HEK293 (cell line): ENCODE results near the gene CCDC38.

Experiments
- CTCF ChIA-PET: fragments of 350-600 bp; formaldehyde crosslinking; extraction: SDS; loops from one replicate; lab custom pipeline; 2021; ENCODE audit warnings: antibody characterized with exemption; lab: Yijun Ruan, JAX
- POLR2A ChIA-PET: fragments of 300-600 bp; formaldehyde crosslinking; extraction: SDS; loops from one replicate; lab custom pipeline; 2020; ENCODE audit warnings: antibody characterized with exemption, inconsistent platforms; lab: Yijun Ruan, JAX
- H3K27ac ChIP-seq: fragments of 200-500 bp; sonication (Bioruptor generic); 2 replicates; pipeline ENCODE4 v1.5.1; 2014; ENCODE audit warnings: low read depth, low read length, control low read depth, inconsistent platforms; ENCODE audit errors: extremely low read depth
- H3K36me3 ChIP-seq, 2 experiments: fragments of 200-500 bp in 1 of 2; sonication (Bioruptor generic) in 1 of 2; 1 replicate in 1 of 2; 2 replicates in 1 of 2; pipeline ENCODE4 v1.5.1; 2014 to 2017; ENCODE audit warnings: inconsistent platforms in 2 of 2, low read length in 2 of 2; ENCODE audit not compliant: control insufficient read depth in 2 of 2, insufficient read depth in 1 of 2
- H3K4me1 ChIP-seq: fragments of 200-500 bp; sonication (Bioruptor generic); 2 replicates; pipeline ENCODE4 v1.5.1; 2014; ENCODE audit warnings: mild to moderate bottlenecking, low read length, inconsistent platforms; ENCODE audit not compliant: control insufficient read depth, insufficient read depth
- H3K4me3 ChIP-seq: 2 replicates; pipeline ENCODE4 v1.5.1; 2011; ENCODE audit warnings: low read depth, mild to moderate bottlenecking, control low read depth, low read length, moderate library complexity
- H3K9me3 ChIP-seq: fragments of 200-500 bp; sonication (Bioruptor generic); 2 replicates; pipeline ENCODE4 v1.5.1; 2014; ENCODE audit warnings: low read depth, low read length, inconsistent platforms; ENCODE audit not compliant: control insufficient read depth, insufficient read depth
- ZBTB21 ChIP-seq: fragments of 450-650 bp; formaldehyde crosslinking; IDR thresholded peaks from 2 replicates; pipeline ENCODE4 v1.5.1; 2017; ENCODE audit warnings: missing biosample characterization, missing genetic modification characterization
- ZBTB6 ChIP-seq: fragments of 450-650 bp; formaldehyde crosslinking; IDR thresholded peaks from 2 replicates; pipeline ENCODE4 v1.5.1; 2017; ENCODE audit warnings: missing biosample characterization, missing genetic modification characterization
- ZNF146 ChIP-seq: fragments of 450-650 bp; formaldehyde crosslinking; IDR thresholded peaks from 2 replicates; pipeline ENCODE4 v1.5.1; 2016; ENCODE audit warnings: missing biosample characterization, missing genetic modification characterization
- ZNF2 ChIP-seq: fragments of 450-650 bp; formaldehyde crosslinking; IDR thresholded peaks from 2 replicates; pipeline ENCODE4 v1.5.1; 2016; ENCODE audit warnings: missing biosample characterization, missing genetic modification characterization
- ZNF248 ChIP-seq: fragments of 450-650 bp; formaldehyde crosslinking; IDR thresholded peaks from 2 replicates; pipeline ENCODE4 v1.5.1; 2017; ENCODE audit warnings: missing biosample characterization, missing genetic modification characterization
- ZNF302 ChIP-seq: fragments of 450-650 bp; formaldehyde crosslinking; IDR thresholded peaks from 2 replicates; pipeline ENCODE4 v1.5.1; 2016; ENCODE audit warnings: missing biosample characterization, missing genetic modification characterization, low read depth
- ZNF354C ChIP-seq: fragments of 450-650 bp; formaldehyde crosslinking; IDR thresholded peaks from 2 replicates; pipeline ENCODE4 v1.5.1; 2016; ENCODE audit warnings: missing biosample characterization, missing genetic modification characterization, low read depth, borderline replicate concordance
- ZNF449 ChIP-seq: fragments of 450-650 bp; formaldehyde crosslinking; IDR thresholded peaks from 2 replicates; pipeline ENCODE4 v1.5.1; 2017; ENCODE audit warnings: missing biosample characterization, mild to moderate bottlenecking, missing genetic modification characterization, moderate library complexity
- ZNF48 ChIP-seq: fragments of 450-650 bp; formaldehyde crosslinking; IDR thresholded peaks from 2 replicates; pipeline ENCODE4 v1.5.1; 2016; ENCODE audit warnings: missing biosample characterization, missing genetic modification characterization
- ZNF514 ChIP-seq: fragments of 450-650 bp; formaldehyde crosslinking; IDR thresholded peaks from 2 replicates; pipeline ENCODE4 v1.5.1; 2016; ENCODE audit warnings: missing biosample characterization, missing genetic modification characterization
- ZNF626 ChIP-seq: fragments of 450-650 bp; sonication (Bioruptor Pico); formaldehyde crosslinking; IDR thresholded peaks from 2 replicates; pipeline ENCODE4 v1.5.1; 2018; ENCODE audit warnings: missing biosample characterization, missing genetic modification characterization, inconsistent platforms
- ZNF629 ChIP-seq: fragments of 450-650 bp; formaldehyde crosslinking; IDR thresholded peaks from 2 replicates; pipeline ENCODE4 v1.5.1; 2017; ENCODE audit warnings: missing biosample characterization, missing genetic modification characterization
- ZNF664 ChIP-seq: fragments of 450-650 bp; formaldehyde crosslinking; IDR thresholded peaks from 2 replicates; pipeline ENCODE4 v1.5.1; 2016; ENCODE audit warnings: missing biosample characterization, missing genetic modification characterization
- ZSCAN23 ChIP-seq: fragments of 450-650 bp; formaldehyde crosslinking; IDR thresholded peaks from 2 replicates; pipeline ENCODE4 v1.5.1; 2016; ENCODE audit warnings: missing biosample characterization, missing genetic modification characterization
- TF ChIP-seq, protein P1 (sequence below): fragments of 450-650 bp; formaldehyde crosslinking; IDR thresholded peaks from 2 replicates; pipeline ENCODE4 v1.5.1; 2016; ENCODE audit warnings: missing biosample characterization, missing genetic modification characterization

Gene CCDC38

GRCh38 chr12:95874452-95874851, 68.0 kb downstream of the CCDC38 start (continued):
- TF ChIP-seq ZBTB6 (tag by site-specific recombination) (no peak), ZNF354C (tag by site-specific recombination) (no peak), ZNF302 (tag by site-specific recombination) (no peak), ZBTB21 (tag by site-specific recombination) (no peak)

- H3K9me3 ChIP-seq: no peaks in the 10 kb centered on the region
- ChIA-PET POLR2A (no interaction called here), CTCF (interaction anchor here (1.3 kb wide), 2 partner anchors 128 to 646 kb away, joined by 3 to 5 read pairs; no protein-coding TSS in a partner anchor)
- peaks cover 23 to 36% of the 10 kb centered on the region in 2 experiments for H3K36me3 ChIP-seq
- H3K4me3 ChIP-seq: no peak overlapping the region
- no peaks in the 10 kb centered on the region for H3K4me1 ChIP-seq
- TF ChIP-seq ZNF664 (tag by site-specific recombination) (0 out of 2 replicates have a peak, but pooled peaks have one; percentile 6), ZNF48 (tag by site-specific recombination) (no peak)
- H3K27ac ChIP-seq: no peak overlapping the region
These were observed 71.5 kb downstream of the CCDC38 start for GRCh38 chr12:95870897-95871296.

DNA sequence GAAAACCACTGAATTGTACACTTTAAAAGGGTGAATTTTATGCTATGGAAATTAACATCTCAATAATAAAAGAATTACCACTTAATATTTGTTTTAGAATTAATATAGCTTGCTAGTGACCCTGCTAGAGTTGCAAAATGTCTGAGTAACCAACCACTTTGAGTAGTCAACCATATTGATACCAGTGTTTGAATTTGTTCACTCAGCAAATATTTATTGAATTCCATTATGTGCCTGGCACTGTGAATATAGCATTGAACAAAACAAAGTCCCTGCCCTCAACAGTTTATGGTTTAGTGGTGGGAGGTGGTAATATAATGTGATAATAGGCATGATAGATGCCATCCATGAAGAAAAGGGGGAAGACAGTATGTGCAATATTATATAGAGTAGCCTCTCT, 79.1 kb downstream of the CCDC38 start:
- CTCF ChIA-PET: interaction anchor here (0.6 to 0.8 kb wide), 2 partner anchors 102 to 289 kb away, joined by 3 read pairs; no protein-coding TSS in a partner anchor
- no peak for TF ChIP-seq ZNF514
- TF ChIP-seq, protein P1, sequence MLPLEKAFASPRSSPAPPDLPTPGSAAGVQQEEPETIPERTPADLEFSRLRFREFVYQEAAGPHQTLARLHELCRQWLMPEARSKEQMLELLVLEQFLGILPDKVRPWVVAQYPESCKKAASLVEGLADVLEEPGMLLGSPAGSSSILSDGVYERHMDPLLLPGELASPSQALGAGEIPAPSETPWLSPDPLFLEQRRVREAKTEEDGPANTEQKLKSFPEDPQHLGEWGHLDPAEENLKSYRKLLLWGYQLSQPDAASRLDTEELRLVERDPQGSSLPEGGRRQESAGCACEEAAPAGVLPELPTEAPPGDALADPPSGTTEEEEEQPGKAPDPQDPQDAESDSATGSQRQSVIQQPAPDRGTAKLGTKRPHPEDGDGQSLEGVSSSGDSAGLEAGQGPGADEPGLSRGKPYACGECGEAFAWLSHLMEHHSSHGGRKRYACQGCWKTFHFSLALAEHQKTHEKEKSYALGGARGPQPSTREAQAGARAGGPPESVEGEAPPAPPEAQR (tag by site-specific recombination): no peak
- POLR2A ChIA-PET: no interaction called here
- Histone ChIP-seq H3K4me1 (0 out of 2 replicates have a peak, but pooled peaks cover 4% of the 10 kb centered on the region), H3K4me3 (no peak overlapping the region), H3K27ac (no peak overlapping the region), H3K9me3 (peaks cover 3% of the 10 kb centered on the region; the same call in 1 of the 2 replicates), H3K36me3 (peaks cover 60 to 72% of the 10 kb centered on the region in 2 experiments)

- Histone ChIP-seq H3K9me3 (peaks cover 3% of the 10 kb centered on the region; the same call in 1 of the 2 replicates), H3K27ac (no peak overlapping the region), H3K36me3 (peaks cover 53 to 59% of the 10 kb centered on the region in 2 experiments), H3K4me3 (no peak overlapping the region), H3K4me1 (0 out of 2 replicates have a peak, but pooled peaks cover 6% of the 10 kb centered on the region)
- TF ChIP-seq ZBTB21 (tag by site-specific recombination) (no peak), ZNF626 (tag by site-specific recombination) (0 out of 2 replicates have a peak, but pooled peaks have one; percentile 5), ZNF248 (tag by site-specific recombination) (no peak), ZNF146 (tag by site-specific recombination) (peak; percentile 67), ZNF629 (tag by site-specific recombination) (no peak), ZNF449 (tag by site-specific recombination) (no peak), ZSCAN23 (tag by site-specific recombination) (no peak), ZNF2 (tag by site-specific recombination) (no peak)
- ChIA-PET POLR2A (no interaction called here), CTCF (interaction anchor here (0.6 kb wide), 2 partner anchors 11 to 18 kb away, joined by 3 read pairs; no protein-coding TSS in a partner anchor)
These were observed 80.4 kb downstream of the CCDC38 start for GRCh38 chr12:95862038-95862437.
